Adrenal gland (tissue), 12 donors: ENCODE measurements around the gene REPS1. TPM values are rescaled to one million over a fixed set of nuclear protein-coding genes. Genes with fewer than 3 reads are reported as not detected.

Experiments
- DNase-seq, 7 donors: peaks; one replicate each; pipeline ENCODE4 v3.0.0-alpha.2; 2019 to 2020
- H3K27ac ChIP-seq, 5 donors: fragments of 200-600 bp; sonication (generic) in 4 of 5; 1 replicate in 3 of 5; 2 replicates in 2 of 5; pipeline versions ENCODE4 v1.5.1 to v1.8.0; 2016 to 2020; ENCODE audit warnings: mild to moderate bottlenecking in 1 of 5
- H3K27me3 ChIP-seq: fragments of 200-600 bp; 2 replicates; pipeline ENCODE4 v1.8.0; 2021
- H3K36me3 ChIP-seq, 2 donors: fragments of 200-600 bp; replicated peaks in 1 of 2; 1 replicate in 1 of 2; 2 replicates in 1 of 2; pipeline versions ENCODE4 v1.5.1 to v1.8.0; 2018 to 2022
- H3K4me1 ChIP-seq, 2 donors: fragments of 200-600 bp; replicated peaks in 1 of 2; 1 replicate in 1 of 2; 2 replicates in 1 of 2; pipeline versions ENCODE4 v1.5.1 to v1.8.0; 2018 to 2021
- H3K4me3 ChIP-seq, 4 donors: fragments of 200-600 bp; sonication (generic) in 3 of 4; one replicate each; pipeline ENCODE4 v1.5.1; 2016 to 2018
- H3K9me3 ChIP-seq, 3 donors: fragments of 200-600 bp; sonication (generic) in 1 of 3; replicated peaks in 1 of 3; 1 replicate in 2 of 3; 2 replicates in 1 of 3; pipeline versions ENCODE4 v1.5.1 to v1.8.0; 2016 to 2021
- POLR2A ChIP-seq, 2 donors: fragments of 450-650 bp; IDR thresholded peaks; one replicate each; pipeline ENCODE4 v1.6.1; 2017; ENCODE audit warnings: antibody characterized with exemption in 2 of 2, mild to moderate bottlenecking in 2 of 2, moderate library complexity in 1 of 2
- WGBS, 4 donors: extraction: QIAGEN DNeasy Blood & Tissue Kit in 2 of 4; methylation state at CpG; one replicate each; pipeline versions ENCODE4 v1.1.5 to v1.1.7; 2013 to 2017; 5-methylcytosine and 5-hydroxymethylcytosine counted together
- intact Hi-C, 2 donors: fragments of 100-400 bp; cut with DNase I; formaldehyde crosslinking; loops; one replicate each; pipeline versions ENCODE4 v1.14.1 to v1.15.0; 2022 to 2023
- polyA plus RNA-seq, 3 donors: library from polyadenylated mRNA; stranded (reverse); fragments of 200-250 nt in 2 of 3; fragments of 350-450 nt in 1 of 3; fragmentation: Illumina TruSeq in 1 of 3; extraction: RNeasy Lipid Tissue Mini Kit (QIAGEN cat#74804) in 1 of 3; gene quantifications; one replicate each; pipeline ENCODE4 v1.2.3, GENCODE V29; 2013 to 2014
- total RNA-seq, 9 donors: library from RNA; depleted of rRNA in 4 of 9; stranded (reverse); fragments of >200 nt in 4 of 9; fragments of 120-200 nt in 1 of 9; fragmentation: NEBNext Ultra II Directional in 1 of 9; extraction: Animal tissue kit (Norgen Biotek cat#: 25700) in 1 of 9; gene quantifications; one replicate each; pipeline versions ENCODE4 v1.1.0 to v1.2.4, GENCODE V29; 2013 to 2023
- TF ChIP-seq, protein P1 (sequence below), 6 experiments: fragments of 450-650 bp in 4 of 6; fragments of 200-600 bp in 2 of 6; sonication (generic) in 1 of 6; IDR thresholded peaks; 1 replicate in 5 of 6; 2 replicates in 1 of 6; pipeline versions ENCODE4 v1.5.1 to v1.8.0; 2016 to 2021; ENCODE audit warnings: antibody characterized with exemption in 6 of 6, mild to moderate bottlenecking in 2 of 6, moderate library complexity in 1 of 6
- donor health status: healthy with polysubstance abuse.
- donor health status: Bipolar disorder and iron deficiency.
- donor health status: DM: yes; HTN: yes; CAD: no.
- donor health status: DM: no; HTN: no; CAD: no.
- donor health status: DM: no; HTN: no; CAD: no.
- donor health status: DM: yes; HTN: yes; CAD: no.

Gene REPS1
- total and polyA plus RNA-seq, 12 donors = 19.1 to 36.8 (median 26.4) TPM

DNA sequence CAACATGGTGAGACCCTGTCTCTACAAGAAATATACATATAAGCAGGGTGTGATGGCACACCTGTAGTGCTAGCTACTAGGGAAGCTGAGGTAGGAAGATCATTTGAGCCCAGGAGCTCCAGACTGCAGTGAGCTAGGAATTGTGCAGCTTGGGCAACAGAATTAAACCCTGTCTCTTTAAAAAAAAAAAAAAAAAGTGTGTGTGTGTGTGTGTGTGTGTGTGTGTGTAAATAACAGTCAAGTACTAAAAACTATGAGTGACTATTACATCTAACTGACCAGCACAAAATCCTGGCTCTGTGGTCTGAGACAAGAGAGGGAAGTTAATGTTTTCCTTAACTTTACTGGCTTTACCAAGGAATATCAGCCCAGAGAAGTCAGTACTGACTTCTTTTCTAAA lies 32.8 kb downstream of the REPS1 start:
- Histone ChIP-seq H3K4me1 (peaks cover 0 to 7% of the 10 kb centered on the region in 2 donors), H3K27ac (no peak overlapping the region), H3K36me3 (no peaks in the 10 kb centered on the region), H3K4me3 (no peak overlapping the region), H3K9me3 (no peaks in the 10 kb centered on the region), H3K27me3 (no peaks in the 10 kb centered on the region)
- no peak for TF ChIP-seq POLR2A (IDR thresholded peaks at IDR 0.05)
- DNase-seq = no peak
- intact Hi-C loops = no loop called here

DNA sequence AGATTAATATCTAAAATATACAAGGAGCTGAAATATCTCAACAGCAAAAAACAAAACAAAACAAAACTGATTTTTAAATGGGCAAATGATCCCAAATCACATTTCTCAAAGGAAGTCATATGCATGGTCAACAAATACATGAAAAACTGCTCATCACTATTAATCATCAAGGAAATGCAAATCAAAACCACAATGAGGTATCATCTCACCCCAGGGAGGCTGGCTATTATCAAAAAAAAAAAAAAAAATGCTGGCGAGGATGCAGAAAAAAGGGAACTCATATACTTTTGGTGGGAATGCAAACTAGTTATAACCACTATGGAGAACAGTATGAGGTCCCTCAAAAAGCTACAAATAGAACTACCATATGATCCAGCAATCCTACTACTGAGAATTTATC lies 34.6 kb downstream of the REPS1 start:
- Histone ChIP-seq H3K27ac (no peak overlapping the region), H3K9me3 (no peaks in the 10 kb centered on the region), H3K36me3 (no peaks in the 10 kb centered on the region), H3K4me3 (no peak overlapping the region), H3K4me1 (peaks cover 0 to 16% of the 10 kb centered on the region in 2 donors), H3K27me3 (no peaks in the 10 kb centered on the region)
- no peak for DNase-seq
- intact Hi-C loops = no loop called here
- WGBS, 4 donors = 53 to 92% (median 82%) methylated on average over 1 of the region's 1 CpG
- TF ChIP-seq, protein P1, sequence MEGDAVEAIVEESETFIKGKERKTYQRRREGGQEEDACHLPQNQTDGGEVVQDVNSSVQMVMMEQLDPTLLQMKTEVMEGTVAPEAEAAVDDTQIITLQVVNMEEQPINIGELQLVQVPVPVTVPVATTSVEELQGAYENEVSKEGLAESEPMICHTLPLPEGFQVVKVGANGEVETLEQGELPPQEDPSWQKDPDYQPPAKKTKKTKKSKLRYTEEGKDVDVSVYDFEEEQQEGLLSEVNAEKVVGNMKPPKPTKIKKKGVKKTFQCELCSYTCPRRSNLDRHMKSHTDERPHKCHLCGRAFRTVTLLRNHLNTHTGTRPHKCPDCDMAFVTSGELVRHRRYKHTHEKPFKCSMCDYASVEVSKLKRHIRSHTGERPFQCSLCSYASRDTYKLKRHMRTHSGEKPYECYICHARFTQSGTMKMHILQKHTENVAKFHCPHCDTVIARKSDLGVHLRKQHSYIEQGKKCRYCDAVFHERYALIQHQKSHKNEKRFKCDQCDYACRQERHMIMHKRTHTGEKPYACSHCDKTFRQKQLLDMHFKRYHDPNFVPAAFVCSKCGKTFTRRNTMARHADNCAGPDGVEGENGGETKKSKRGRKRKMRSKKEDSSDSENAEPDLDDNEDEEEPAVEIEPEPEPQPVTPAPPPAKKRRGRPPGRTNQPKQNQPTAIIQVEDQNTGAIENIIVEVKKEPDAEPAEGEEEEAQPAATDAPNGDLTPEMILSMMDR (IDR thresholded peaks at IDR 0.05) = no peak
- TF ChIP-seq POLR2A (IDR thresholded peaks at IDR 0.05) = no peak

DNA sequence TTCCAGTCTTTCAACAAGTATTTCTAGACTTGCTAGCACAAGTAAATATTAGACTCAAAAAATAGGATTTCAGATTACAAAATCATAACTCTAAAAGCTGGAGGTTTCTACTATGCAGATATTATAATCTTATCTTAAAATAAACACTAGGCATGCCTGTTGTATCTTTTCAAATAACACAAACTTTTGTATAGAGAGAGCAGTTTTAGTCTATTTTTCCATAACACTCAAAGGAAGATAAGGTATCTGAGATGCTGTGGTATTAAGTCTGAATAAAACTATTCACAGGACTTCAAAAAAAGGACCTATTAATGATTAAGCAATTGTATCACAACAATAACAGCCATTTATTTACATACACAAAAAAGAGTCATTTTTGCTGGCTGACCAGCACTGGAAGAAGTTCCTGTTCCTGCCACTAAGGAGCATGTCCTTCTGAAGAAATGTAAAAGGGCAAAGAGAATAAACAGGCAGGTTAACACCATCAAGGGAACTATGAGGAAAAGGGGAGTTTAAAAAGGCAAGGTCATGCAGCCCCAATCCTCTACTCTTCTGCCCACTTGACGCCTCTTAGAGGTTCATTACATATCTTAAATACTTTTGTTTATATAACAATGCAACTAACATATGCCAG lies 39.4 kb downstream of the REPS1 start:
- H3K36me3 ChIP-seq = no peaks in the 10 kb centered on the region
- 76 to 94% (median 80%) methylated on average over 1 of the region's 1 CpG for WGBS, 4 donors
- H3K4me1 ChIP-seq = peaks cover 0 to 16% of the 10 kb centered on the region in 2 donors
- TF ChIP-seq POLR2A (IDR thresholded peaks at IDR 0.05) = no peak
- TF ChIP-seq, protein P1 (IDR thresholded peaks at IDR 0.05) = peak in 3 of 6 experiments; percentile 16 to 22 (median 21)
- H3K27ac ChIP-seq = no peak overlapping the region
- no peak overlapping the region for H3K4me3 ChIP-seq
- no peak for DNase-seq
- H3K27me3 ChIP-seq = no peaks in the 10 kb centered on the region
- intact Hi-C loops = no loop called here
- no peaks in the 10 kb centered on the region for H3K9me3 ChIP-seq

DNA sequence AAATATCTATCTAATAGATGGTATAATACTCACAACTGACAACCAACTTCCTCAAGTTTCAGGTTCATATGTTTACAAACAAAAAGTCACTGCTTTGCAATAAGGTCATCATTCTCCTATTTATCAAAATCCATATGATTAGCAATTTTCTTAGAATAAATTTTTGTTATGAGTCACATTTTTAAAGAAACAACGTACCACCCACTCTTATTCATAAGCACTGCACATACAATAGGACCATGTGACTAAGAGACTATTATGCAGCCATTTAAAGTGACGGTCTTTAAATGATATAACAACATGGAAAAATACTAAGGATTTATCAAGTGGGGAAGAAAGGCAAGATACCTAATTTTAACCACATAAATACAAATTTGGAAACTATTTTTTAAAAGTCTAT lies 40.0 kb downstream of the REPS1 start:
- H3K4me3 ChIP-seq = no peak overlapping the region
- intact Hi-C loops = no loop called here
- DNase-seq = no peak
- peaks cover 0 to 3% of the 10 kb centered on the region in 2 donors for H3K36me3 ChIP-seq
- WGBS, 4 donors = 81 to 90% (median 87%) methylated on average over 2 of the region's 2 CpGs
- TF ChIP-seq, protein P1 (IDR thresholded peaks at IDR 0.05) = no peak
- TF ChIP-seq POLR2A (IDR thresholded peaks at IDR 0.05) = no peak
- H3K4me1 ChIP-seq = peaks cover 0 to 16% of the 10 kb centered on the region in 2 donors
- H3K27me3 ChIP-seq = no peaks in the 10 kb centered on the region
- no peaks in the 10 kb centered on the region for H3K9me3 ChIP-seq
- H3K27ac ChIP-seq = no peak overlapping the region

DNA sequence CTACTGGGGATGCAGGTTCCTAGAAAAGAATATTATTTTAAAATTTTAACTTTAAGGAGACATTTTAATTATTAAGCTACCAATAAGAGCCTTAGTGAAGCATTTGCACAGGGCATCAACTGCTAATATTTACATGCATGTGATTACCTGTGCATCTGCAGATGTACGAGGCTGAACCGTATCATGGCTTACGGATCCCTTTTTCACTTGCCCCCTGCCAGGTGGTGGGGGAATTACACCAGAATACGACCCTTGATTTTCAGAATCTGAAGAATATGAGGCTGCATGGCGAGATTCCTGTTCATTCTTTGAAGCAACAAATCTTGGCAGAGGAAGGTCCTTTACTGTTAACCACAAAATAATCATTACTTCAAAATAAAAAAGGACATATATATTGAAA lies 42.7 kb downstream of the REPS1 start:
- DNase-seq = no peak
- Histone ChIP-seq H3K36me3 (peaks cover 0 to 5% of the 10 kb centered on the region in 2 donors), H3K4me3 (no peak overlapping the region), H3K27ac (no peak overlapping the region), H3K9me3 (no peaks in the 10 kb centered on the region), H3K27me3 (no peaks in the 10 kb centered on the region), H3K4me1 (peaks cover 0 to 16% of the 10 kb centered on the region in 2 donors)
- WGBS, 4 donors = 94 to 97% (median 96%) methylated on average over 5 of the region's 5 CpGs
- intact Hi-C loops = no loop called here
- no peak for TF ChIP-seq POLR2A (IDR thresholded peaks at IDR 0.05)
- TF ChIP-seq, protein P1 (IDR thresholded peaks at IDR 0.05) = no peak
